Hepatic stellate cell (primary cell): ENCODE results near the gene CDC42BPA.
"Not testable (repeated sequence)": the region's sequence is repeated elsewhere in the genome, so short reads cannot be mapped to it uniquely, and the experiment has no call there.

ENCODE experiments used
- DNase-seq: peaks from one replicate; pipeline ENCODE4 v3.0.0; 2011; ENCODE audit warnings: low spot score

Gene CDC42BPA

DNA sequence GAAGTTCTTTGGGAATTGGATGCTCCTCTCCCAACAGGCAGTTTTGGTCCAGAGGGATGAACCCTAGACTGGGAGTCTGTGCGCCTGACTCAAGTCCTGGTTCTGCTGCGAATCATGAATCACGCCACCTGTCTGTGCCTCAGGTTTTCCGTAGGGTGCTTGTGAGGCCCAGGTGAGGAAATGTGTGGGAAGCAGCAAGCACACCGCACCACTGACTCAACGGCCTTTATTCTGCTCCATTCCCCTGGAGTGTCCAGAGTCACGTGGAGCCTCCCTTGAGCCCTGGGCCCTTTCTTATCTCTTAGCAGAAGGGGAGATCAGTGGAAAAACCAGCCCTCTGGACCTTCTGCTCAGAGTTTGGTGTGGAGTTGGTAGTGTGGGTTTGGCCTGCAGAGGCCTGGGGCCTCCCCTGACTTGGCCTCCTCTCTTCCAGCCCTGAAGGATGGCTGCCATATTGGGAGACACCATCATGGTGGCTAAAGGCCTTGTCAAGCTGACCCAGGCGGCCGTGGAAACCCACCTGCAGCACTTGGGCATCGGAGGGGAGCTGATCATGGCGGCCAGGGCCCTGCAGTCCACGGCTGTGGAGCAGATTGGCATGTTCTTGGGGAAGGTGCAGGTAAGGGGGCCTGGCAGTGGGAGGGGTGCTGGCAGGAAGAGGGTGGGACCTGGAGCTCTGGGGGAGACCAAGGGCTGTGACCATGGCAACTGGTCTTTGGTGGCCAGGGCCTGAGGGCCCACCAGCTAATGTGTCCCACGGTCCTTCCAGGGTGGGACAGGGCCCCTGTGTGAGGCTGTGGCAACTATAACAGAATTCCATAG lies 357.1 kb downstream of the CDC42BPA start:
- no peak for DNase-seq

DNA sequence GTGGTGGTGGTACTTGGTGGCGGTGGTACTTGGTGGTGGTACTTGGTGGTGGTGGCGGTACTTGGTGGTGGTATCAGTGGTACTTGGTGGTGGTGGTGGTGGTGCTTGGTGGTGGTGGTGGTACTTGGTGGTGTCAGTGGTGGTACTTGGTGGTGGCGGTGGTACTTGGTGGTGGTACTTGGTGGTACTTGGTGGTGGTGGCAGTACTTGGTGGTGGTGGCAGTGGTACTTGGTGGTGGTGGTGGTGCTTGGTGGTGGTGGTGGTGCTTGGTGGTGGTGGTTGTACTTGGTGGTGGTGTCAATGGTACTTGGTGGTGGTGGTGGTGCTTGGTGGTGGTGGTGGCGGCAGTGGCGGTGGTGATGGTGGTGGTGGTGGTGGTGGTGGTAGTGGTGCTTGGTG lies 358.0 kb downstream of the CDC42BPA start:
- no peak for DNase-seq

DNA sequence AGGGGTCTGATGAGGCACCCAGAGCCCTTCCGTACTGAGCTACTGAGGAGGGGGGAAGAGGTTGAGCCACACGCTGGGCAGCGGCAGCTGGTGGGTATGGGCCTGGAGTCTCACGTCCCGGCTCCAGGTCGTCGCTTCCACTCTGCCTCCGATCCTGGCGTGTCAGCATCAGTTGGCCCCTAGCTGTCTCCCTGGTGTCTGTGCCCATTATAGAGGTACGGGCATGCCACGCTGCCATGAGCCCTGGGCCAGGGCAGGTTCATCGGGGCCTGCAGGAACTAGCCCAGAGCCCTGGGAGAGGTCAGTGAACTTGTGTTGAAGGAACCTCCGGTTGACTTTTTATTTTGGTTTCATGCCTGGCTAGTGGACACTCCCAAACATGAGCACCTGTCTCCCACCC lies 360.0 kb downstream of the CDC42BPA start:
- DNase-seq: no peak

DNA sequence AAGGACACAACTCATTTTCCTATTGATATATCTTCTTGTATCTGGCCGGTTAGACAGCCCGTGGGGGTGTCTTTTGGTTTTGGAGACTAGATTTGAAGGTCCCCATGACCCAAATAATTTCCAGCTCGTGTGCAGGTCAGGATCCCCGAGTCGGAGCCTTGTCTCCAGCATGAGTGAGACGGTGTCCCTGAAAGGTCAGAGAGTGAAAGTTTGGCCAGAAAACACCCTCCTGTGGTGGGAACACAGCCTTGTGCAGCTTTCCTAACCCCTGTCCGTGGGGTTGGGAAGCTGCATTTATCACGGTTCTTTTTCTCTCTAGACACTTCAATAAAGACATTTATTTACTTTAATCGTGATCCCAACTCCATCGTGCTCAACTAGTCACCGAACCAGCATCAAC lies 360.6 kb downstream of the CDC42BPA start:
- no peak for DNase-seq

DNA sequence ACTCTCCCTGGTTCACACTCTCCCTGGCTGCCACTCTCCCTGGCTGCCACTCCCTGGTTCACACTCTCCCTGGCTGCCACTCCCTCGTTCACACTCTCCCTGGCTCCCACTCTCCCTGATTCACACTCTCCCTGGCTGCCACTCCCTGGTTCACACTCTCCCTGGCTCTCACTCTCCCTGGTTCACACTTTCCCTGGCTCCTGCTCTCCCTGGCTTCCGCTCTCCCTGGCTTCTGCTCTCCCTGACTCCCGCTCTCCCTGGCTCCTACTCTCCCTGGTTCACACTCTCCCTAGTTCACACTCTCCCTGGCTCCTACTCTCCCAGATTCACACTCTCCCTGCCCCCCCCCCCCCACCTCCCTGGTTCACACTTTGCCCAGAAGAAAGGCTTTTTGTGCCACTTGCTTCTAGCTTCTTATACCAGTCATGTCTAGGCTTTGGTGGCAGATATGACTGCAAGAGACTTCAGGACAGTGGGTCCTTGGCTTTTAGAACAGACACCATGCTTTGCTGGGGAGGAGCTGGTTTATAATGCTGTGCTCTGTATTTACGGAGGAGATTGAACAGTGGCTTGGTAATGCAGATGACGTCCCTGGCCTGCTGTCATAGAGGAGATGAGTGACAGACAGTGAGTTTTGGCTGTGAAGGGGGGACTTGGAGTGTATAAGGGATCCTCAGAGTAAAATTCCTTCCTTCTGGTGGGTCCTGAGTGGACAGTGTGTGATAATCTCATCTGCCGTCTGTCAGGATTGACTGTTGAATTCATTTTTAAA lies 361.2 kb downstream of the CDC42BPA start:
- DNase-seq: no peak

DNA sequence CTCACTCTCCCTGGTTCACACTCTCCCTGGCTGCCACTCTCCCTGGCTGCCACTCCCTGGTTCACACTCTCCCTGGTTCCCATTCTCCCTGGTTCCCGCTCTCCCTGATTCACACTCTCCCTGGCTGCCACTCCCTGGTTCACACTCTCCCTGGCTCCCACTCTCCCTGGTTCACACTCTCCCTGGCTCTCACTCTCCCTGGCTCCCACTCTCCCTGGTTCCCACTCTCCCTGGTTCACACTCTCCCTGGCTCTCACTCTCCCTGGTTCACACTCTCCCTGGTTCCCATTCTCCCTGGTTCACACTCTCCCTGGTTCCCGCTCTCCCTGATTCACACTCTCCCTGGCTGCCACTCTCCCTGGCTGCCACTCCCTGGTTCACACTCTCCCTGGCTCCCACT lies 362.4 kb downstream of the CDC42BPA start:
- not testable (repeated sequence) for DNase-seq

DNA sequence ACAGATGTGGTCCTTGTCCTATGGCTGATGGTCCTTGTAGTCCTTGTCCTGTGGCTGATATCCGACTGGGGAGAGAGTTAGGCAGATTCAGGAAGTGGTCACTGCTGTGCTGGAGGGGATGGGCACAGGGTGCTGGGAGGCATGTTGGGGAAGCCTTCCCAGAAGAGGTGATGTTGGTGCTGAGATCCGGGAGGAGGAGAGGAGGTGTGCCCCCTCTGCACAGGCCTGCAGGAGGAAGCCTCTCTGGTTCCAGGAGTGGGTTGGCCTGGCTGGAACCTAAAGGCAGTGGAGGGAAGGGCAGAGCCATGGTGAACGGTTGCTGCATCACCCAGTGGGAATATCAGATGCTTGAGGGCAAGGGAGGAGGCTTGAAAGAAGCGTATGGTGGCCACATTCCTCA lies 363.5 kb downstream of the CDC42BPA start:
- DNase-seq: no peak

DNA sequence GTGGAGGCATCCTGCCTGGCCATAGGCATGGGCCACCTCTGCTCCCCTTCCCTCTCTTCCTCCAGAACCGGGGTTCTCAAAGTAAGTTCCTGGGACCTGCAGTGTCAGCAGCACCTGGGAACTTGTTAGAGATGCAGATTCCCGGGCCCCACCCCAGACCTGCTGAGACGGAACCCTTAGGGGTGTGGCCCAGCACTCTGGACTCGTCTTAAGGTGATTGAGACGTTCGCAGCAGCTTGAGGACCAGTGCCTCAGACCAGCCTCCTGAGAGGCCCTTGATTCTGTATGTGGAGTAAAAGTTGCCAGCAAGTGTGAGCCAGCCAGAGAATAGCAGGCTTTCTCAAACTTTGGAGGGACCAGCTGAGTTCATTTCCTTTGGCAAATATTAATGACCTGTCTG lies 364.0 kb downstream of the CDC42BPA start:
- no peak for DNase-seq

DNA sequence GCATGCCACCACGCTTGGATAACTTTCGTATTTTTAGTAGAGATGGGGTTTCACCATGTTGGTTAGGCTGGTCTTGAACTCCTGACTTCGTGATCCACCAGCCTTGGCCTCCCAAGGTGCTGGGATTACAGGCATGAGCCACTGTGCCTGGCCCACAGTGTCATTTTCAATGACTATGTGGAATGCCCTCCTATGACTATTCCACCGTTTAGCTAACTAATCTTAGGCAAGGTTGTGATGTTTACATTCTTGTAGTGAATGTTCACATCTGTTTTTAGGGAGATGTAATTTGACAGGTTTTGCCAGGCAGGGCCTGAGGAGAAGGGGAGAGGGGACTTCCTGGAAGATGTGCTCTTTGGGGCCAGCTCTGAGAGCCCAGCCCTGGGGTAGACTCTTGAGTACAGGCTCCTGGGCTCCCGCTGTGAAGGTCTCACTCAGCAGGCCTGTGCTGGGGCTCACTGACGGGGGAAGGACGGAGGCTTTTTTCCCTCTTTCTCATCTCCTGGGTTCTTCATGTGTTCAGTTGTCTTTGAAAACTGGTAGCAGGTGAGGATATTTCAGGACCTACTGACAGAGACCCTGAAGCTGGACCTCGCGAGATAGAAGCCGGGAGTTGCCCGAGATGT lies 365.0 kb downstream of the CDC42BPA start:
- DNase-seq: no peak

DNA sequence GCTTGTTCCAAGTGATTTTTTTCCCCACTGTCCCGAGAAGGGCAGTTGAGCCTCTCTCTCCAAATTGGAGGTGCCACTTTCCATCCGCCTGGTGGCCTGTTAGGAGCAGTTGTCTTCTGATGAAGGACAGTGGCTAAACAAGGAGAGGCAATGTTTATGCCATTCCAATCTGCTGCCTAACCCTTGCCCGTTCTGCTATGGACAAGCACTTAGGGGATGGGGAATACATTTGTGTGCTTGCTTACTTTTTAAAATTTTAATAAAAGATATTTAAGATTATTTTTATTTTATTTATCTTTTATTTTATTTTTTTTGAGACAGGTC lies 366.2 kb downstream of the CDC42BPA start:
- no peak for DNase-seq

DNA sequence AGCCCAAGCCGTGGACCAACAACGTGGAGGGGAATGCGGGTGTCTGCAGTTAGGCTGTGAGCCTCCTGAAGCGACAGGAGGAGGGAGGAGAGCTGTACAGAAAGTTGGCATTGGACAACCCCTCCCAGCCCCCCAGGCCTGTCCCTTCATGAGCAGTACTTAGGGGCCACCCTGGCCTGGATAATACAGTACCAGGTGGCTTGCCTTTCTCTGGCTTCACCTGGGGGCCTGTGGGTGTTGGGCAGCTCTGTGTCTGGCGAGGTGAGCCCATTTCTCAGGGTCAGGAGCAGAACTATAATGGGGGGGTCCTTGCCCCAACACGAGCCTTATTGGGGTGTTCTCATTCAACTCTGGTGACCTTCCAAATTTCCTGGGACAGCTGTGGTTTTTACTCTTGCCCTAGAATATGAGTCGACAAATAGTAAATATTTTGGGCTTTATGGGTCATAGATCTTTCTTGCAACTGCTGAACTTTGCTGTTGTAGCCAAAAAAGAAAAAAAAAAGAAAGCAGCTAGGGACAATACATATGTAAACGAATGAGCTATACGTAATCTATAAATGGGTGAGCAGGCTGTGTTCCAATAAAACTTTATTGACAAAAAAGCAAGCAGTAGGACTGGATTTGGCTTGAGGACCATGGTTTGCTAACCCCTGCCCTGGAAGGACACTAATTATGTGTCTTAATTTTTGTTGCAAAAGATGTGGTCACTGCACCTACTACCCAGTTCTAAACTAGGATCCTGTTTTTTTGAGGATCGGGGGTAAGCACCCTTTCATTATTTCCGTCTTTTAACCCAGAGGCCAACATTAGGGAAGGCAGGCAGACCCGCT lies 366.8 kb downstream of the CDC42BPA start:
- no peak for DNase-seq

DNA sequence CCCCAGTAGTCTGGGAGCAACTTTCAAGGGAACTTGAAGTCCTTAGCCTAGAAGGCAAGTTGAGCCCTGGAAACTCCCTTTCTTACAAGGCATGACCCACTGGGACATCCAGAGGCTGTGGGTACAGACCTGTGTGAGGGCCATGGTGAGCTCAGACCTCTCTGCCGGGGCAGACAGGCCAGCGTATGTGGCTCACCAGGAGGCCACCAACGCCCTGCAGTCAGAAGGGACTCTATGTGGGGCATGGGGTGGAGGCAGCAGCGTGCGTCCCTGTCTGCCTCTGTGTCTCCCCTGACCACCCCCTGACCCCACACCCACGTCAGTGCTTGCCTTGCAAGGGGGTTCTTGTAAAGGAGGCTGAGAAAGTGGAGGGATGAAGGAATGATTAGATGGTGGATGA lies 367.4 kb downstream of the CDC42BPA start:
- DNase-seq: no peak

DNA sequence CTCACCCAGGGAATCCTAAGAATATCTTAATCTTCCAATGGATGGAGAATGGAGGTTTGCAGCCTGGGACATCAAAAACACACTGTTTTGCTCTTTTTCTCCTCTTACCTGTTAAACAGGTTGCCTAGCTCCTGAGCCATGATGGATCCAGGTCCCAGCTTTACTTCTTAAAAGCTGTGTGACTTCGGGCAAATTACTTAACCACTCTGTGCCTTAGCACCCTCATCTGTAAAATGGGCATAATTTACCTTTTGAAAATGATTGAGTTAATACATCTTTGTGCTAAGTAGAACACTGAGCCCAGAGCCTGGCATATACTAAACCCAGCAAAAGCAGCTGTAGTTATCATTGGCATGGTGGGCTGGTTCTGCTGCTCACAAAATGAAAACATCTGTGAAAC lies 368.0 kb downstream of the CDC42BPA start:
- no peak for DNase-seq

DNA sequence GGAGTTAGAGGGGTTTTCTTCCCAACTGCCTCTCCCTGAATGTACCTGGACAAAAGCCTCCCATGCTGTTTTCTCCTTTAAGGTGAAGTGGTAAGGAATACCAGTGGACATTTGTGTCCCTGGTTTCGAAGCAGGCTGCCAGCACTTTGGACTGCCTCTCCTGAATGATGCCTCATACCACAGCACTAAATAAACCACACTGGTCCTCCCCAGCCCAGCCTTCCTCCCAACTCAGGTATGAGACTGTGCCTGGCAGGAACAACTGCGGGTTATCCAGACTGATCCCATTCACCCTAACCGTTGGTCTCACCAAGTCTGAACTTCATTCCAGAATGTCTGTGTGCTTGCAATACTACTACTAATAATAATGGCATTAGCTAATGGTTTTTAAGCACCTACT lies 368.9 kb downstream of the CDC42BPA start:
- DNase-seq: no peak

DNA sequence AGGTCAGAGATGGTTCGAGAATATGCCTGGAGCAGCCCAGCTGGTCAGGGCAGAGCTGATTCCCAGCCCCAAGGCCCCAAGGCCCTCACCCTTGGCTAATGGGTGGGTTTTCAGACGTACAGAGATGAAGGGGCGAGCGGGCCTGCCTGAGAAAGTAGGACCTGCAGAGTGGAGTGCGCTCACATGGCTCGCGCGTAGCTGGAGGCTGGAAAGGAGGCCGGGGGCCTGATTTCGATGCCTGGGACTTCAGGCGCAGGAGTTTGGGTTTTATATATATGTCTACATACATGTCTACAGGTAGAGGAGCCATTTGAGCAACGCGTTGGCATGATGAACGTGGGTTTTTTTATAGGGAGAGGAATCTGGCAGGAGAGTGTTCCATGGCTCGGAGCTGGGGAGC lies 369.3 kb downstream of the CDC42BPA start:
- no peak for DNase-seq

DNA sequence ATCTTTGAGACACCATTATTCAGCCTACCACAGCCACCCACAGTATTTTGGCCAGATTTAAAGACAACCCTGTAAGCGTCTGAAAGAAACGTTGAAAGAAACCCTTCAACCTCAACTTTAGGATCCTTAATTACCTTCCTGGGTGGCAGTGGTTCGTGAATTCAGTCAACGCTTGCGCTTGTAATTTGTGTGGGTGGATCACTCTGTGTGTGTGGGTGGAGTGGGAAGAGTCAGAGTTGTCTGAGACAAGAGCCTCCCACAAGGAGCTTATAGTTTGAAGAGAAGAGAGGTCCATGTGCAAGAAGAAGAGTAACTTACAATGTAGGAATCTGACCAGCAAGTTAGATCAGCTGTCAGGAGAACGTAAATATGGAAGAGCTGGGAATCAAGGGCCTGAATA lies 369.8 kb downstream of the CDC42BPA start:
- no peak for DNase-seq

DNA sequence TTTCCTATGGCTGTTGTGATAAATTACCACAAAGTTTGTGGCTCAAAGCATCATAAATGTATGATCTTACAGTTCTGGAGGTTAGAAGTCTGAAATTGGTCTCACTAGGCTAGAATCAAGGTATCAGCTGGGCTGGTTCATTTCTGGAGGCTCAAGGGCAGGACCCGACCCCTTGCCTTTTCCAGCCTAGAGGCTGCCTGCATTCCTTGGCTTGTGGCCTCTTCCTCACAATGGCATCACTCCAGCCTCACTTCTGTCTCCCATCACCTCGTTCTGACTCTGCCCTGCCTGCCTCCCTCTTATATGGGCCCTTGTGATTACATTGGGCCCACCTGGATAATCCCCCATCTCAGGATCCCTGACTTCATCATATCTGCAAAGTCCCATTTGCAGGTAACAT lies 370.2 kb downstream of the CDC42BPA start:
- no peak for DNase-seq

DNA sequence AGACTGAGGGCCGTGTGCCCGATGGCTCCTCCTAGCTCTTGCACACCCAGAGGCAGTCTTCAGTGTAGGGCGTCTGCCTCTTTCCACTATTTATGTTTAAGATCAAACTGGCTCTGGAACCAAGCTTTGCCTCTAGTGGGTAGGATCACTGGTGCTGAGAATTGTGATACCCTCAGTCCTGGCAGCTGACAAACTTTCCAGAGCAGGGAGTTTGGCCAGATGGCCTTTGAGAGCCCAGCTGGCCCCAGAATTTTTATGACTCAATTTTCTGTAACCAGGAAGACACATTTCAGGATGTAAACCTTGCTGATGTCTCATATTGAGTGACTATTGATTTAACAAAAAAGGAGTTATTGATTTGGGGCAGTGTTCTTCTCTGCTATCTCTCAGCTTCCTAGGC lies 371.5 kb downstream of the CDC42BPA start:
- peak; percentile 35 for DNase-seq

DNA sequence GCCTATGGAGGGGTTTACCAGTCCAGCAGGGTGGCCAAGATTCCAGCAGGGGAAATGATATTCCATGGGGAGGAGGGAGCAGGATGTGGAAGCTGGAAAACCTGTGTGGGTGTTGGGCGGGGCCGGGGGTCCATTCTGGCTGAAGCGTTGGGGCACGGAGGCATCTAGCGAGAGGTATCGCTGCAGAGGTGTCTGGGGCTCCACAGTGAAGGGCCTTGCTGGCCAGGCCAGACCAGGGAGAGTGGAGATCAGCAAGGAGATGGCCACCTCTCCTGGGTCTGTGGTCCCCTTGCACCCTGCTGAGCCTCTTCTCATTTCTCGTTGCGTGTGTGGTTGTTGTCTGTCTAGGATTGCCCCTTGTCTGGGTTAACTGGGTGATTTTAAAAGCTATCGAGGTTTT lies 372.0 kb downstream of the CDC42BPA start:
- DNase-seq: no peak

DNA sequence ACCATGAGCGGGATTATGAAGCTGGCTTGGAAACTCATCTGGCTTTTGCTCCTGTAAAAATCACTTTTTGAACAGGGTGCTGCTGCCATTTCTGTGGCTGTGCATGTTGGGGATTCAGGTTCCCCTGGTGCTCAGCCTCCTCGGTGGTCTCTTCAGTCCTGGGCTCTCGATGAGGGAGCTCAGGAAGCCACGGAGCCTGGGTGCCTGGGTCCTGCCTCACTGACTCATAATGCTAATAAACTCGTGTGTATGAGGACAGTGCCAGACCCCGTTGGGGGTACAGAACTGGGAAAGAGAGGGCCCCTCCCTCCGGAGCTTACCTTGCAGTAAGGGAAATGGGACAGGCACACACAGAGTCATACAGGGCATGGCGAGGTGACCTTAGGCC lies 372.4 kb downstream of the CDC42BPA start:
- DNase-seq: no peak

DNA sequence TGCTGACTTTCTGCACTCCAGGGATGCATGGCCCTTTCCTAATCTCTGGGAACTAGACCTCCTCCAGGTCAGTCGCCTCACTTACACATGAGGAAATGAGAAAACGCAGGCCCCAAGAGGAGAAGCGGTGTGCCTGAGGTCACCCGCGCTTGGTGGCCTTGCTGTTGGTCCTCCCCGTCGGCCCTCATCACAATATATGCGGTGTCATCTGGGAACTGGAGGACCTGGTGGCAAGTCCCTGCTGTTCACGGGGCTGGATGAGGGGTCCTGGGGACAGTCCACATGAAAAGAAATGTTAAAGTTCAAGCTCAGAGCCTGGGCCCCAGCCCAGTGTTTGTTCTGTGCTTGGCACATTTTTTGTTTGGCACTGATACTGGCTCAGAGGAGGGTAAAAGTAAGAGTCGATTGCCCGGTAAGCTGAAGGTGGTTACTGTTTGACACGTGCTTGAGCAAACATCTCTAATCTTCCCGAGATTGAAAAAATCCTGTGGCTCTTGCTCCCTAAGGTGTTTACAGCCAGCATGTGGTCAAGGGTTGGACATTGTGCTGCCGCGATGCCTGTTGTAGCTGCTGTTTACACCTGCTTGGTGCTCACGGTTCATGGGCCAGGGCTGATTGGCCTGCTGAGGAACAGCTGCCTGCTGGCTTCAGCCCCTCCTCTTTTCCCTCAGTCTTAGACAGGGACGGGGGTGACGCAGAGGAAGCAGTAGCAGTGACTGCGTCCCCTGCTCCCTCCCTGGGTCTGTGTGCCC lies 373.0 kb downstream of the CDC42BPA start:
- DNase-seq: no peak

DNA sequence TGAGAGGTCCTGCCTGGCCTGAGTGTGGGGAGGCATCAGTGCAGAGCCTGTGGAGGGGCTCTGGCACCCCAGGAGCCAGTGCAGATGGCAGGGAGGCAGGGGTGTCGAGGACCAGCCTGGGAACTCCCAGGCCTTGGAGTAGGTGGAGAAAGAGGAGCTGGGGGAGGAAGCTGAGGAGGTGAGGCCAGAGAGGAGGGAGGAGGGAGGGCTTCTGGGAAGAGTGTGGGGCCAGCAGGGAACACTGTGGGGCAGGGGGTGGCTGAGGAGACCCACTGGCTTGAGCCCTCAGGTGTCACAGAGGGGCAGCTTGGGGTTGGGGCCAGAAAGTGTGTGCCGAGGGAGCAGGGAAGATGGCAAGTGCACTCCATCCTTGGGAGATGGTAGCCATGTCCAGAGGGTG lies 374.4 kb downstream of the CDC42BPA start:
- DNase-seq: no peak
